HFF-Myc (cell line): ENCODE data around the gene PAK4.

Source experiments
- DNase-seq: peaks from one replicate; pipeline ENCODE4 v3.0.0-alpha.2; 2011; ENCODE audit warnings: low read depth; ENCODE audit errors: extremely low read depth
- H3K4me3 ChIP-seq: replicated peaks from 2 replicates; pipeline ENCODE4 v1.5.1; 2011; ENCODE audit warnings: low read depth, mild to moderate bottlenecking, control low read depth, low read length
- CTCF ChIP-seq: IDR thresholded peaks from 2 replicates; pipeline ENCODE4 v1.5.1; 2012; ENCODE audit warnings: mild to moderate bottlenecking, low read depth, low read length, control low read depth; ENCODE audit errors: missing control alignments

The PAK4 gene

DNA sequence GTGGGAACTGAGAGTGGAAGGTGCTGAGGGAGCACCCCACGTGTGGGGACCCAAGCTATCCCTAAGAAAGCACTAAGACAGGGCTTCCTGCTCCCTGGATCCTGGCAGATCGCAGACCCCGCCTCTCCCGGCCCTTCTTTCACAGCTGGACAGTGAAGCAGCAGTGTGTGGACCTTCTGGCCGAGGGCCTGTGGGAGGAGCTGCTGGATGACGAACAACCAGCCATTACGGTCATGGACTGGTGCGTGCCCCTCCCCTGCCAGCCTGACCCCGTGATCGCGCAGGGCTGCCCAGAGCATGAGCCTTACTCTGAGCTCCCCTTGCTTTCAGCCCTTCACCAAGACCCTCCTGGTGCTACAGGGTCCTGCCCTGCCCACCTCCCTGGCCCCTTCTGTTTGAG, 73.4 kb downstream of the PAK4 start:
- DNase-seq, result no peak
- TF ChIP-seq CTCF, result no peak
- H3K4me3 ChIP-seq, result no peak overlapping the region

- no peak for DNase-seq
- H3K4me3 ChIP-seq, result no peak overlapping the region
- no peak for TF ChIP-seq CTCF
Measured at GRCh38 chr19:39200066-39200802, 74.6 kb downstream of the PAK4 start.

- no peak for DNase-seq
- no peak for TF ChIP-seq CTCF
- no peak overlapping the region for H3K4me3 ChIP-seq
Measured at GRCh38 chr19:39200803-39201115, 75.2 kb downstream of the PAK4 start.

DNA sequence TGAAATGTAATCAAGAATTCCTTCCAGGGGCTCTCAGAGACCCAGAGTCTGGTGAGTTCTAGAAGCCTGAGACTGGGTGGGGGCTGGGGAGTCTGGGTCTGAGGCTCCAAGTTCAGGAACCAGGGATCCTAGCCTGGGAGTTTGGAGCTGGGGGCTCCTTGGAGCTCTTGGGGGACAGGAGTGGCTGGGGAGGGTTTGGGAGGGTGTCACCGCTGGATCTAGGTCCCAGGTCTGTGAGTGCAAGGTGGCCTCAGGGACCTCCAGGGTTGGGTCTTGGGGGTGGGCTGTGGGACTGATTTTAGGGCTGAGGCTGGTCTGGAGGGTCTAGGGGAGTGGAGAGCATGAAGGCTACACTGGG, 77.4 kb downstream of the PAK4 start:
- no peak overlapping the region for H3K4me3 ChIP-seq
- TF ChIP-seq CTCF, result no peak
- DNase-seq, result no peak

DNA sequence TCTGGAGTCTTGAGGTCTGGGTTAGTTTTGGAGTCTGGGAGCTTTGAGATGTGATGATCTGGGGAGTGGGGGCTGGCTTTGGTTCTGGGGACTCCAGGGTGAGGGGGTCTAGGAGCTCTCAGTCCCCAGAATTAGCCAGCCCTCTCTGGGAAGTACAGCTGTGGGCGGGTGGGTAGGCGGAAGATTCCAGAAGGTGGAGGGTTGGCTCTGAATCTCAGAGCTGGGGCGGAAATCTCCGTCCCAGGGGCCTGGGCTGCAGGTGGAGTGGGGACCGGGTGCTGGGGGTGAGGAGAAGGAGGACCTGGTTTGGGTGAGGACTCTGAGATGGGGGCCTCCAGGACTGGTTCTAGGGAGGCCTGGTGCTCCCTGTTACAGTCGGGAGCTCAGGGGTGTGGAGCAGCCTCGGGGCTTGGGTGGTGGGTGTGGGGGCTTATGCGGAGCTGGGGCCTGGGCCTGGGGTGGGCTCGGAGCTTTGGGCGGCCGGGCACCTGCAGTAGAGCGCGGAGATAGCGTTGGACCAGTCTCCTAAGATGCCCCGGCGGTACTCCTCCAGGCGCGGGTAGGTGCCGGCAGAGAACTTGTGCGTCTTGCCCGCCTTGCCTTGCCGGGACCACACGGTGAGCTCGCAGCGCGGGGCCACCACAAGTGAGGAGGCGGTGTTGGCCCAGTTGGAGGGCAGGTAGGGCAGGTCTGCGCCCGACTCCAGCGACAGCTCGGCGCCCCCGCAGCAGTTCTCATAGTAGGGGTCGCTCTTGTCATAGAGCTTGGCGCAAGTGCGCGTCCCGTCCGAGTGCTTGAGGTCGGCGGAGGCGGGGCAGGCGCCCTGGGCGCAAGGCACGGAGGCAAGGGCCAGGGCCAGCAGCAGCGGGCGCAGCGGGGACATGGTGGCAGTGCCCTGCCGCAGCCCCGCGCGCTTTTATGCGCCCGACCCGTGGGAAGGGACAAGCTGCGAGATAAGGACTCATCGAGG, 78.1 kb downstream of the PAK4 start, which contains the start of gene SYCN:
Gene SYCN (minus strand): TSS at position 892 of the 970 bp plus-strand sequence. CDS start 9 bp downstream, at position 883.
- TF ChIP-seq CTCF, result no peak
- DNase-seq, result no peak
- no peak within 1 kb of the TSS for H3K4me3 ChIP-seq

- TF ChIP-seq CTCF, result no peak
- DNase-seq, result no peak
- H3K4me3 ChIP-seq, result no peak overlapping the region
Measured at GRCh38 chr19:39205449-39205764, 79.8 kb downstream of the PAK4 start.
